ENCODE measurements around the gene IFI16. TPM values are rescaled to one million over a fixed set of nuclear protein-coding genes. Genes with fewer than 3 reads are reported as not detected.
"Not testable (repeated sequence)": the region's sequence is repeated elsewhere in the genome, so short reads cannot be mapped to it uniquely, and the experiment has no call there.

IFI16 gene
- total RNA-seq (ENCODE audit: insufficient read depth, low replicate concordance) = 24.8 TPM

GRCh38 chr1:159009704-159010361, at the start of gene IFI16:
IFI16 (plus strand) TSS chr1:159009907; CDS start chr1:159014681, 4,774 bp downstream.
- DNase-seq (ENCODE audit: low spot score) = peak; percentile 87

GRCh38 chr1:158961178-158961577, 48.5 kb upstream of the IFI16 start:
- DNase-seq (ENCODE audit: low spot score) = no peak

DNA sequence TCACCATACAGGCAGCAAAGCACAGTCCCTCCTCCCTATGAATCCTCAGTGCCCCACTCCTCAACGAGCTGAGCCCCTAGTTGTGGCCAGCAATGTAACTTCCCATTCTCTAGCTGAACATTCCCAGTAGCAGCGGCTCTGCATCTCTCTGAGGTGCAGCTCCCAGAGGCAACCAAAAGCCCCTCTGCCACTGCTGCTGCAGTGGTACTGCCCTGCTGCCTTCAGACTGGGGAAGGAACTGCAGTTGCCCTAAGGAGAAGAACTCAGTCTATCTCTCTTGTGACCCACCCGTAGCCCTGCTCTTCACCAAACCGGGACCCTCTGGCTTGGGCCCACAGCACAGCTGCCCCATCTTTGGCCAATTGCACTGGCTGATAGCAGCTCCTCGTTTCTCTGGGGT, 46.7 kb upstream of the IFI16 start:
- DNase-seq (ENCODE audit: low spot score) = no peak

DNA sequence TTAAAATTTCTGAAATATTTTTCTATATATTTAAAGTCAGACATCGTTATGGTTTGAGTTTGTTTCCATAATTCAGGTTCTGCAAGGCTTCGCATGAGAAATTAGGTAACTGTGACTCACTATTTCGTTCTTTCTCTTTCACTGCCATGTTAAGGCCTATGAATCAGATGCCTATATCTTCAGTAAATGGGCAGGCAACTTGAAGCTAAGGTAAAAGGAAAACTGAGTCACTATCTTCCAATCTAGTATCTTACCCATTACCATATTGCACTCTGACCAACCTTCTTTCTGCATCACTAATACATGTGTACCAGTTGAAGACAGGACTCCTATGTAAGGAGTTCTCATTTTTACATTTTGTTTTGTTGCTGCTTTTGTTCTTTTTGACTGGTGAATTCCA, 40.5 kb upstream of the IFI16 start:
- DNase-seq (ENCODE audit: low spot score) = no peak

- no peak for DNase-seq (ENCODE audit: low spot score)
Observed at GRCh38 chr1:158969855-158970254, 39.9 kb upstream of the IFI16 start.

GRCh38 chr1:158972841-158973240, 36.9 kb upstream of the IFI16 start:
- DNase-seq (ENCODE audit: low spot score) = no peak

DNA sequence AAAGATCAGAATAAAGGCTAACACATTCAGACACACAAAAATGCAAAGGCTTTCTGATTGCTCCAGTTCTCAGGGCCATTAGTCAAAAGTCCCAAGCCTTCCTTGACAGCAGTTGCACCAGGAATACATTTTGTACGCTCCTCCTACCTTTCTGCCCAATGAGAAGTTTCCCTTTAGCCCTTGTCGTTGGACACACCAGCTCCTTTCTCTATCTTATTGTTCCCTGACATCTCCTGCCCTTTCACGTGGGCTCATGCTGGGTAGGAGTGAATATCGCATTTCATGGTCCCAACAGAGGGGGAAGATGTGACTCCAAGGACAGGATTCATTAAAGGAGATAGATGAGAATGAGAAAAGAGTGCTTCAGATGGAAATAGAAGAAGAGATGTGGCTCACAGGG, 33.5 kb upstream of the IFI16 start:
- DNase-seq (ENCODE audit: low spot score) = no peak

DNA sequence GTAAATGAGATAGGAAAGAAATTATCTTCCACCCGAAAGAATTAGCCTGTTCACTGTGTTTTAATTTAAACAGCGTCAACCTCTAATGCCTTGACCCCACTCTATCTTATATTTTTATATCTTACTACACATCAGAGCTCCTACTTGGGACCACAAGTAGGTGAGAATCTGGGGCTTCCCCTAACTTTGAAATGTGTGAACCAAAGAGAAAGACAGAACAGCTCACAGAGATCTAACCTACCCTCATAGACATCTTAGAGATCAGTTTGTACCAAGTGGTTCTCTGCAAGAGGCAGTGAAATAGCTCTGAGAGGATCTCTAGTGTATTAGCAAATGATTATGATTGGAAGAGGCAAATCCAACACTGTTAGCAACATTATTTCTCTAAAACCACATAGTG, 31.0 kb upstream of the IFI16 start:
- no peak for DNase-seq (ENCODE audit: low spot score)

- no peak for DNase-seq (ENCODE audit: low spot score)
Observed at GRCh38 chr1:158979229-158979628, 30.5 kb upstream of the IFI16 start.

DNA sequence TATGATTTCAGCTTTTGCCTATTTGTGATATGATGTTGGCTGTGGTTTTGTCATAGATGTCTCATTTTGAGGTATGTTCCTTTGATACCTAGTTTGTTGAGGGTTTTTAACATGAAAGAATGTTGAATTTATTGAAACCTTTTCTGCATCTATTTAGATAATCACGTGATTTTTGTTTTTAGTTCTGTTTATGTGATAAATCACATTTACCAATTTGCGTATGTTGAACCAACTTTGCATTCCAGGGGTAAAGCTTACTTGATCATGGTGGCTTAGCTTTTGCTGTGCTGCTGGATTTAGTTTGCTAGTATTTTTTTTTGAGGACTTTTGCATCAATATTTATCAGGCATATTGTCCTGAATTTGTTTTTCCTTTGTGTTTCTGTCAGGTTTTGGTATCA, 26.5 kb upstream of the IFI16 start:
- DNase-seq (ENCODE audit: low spot score) = no peak

- no peak for DNase-seq (ENCODE audit: low spot score)
Observed at GRCh38 chr1:158984386-158984785, 25.3 kb upstream of the IFI16 start.

DNA sequence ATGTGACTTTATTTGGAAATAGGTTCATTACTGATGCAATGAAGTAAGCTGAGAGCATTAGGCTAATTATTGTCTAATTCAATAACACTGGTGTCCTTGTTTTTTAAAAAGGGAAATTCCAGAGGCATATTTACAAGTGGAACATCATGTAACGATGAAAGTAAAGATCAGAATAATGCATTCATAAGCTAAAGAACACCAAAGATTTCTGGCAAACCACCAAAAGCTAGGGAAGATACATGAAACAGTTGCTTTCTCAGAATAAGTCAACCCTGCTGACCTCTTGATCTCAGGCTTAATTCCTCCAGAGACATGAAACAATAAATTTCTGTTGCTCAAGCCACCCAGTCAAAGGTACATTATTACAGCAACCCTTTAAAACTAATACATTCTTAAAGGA, 20.3 kb upstream of the IFI16 start:
- DNase-seq (ENCODE audit: low spot score) = peak; percentile 30

- DNase-seq (ENCODE audit: low spot score) = no peak
Observed at GRCh38 chr1:158992787-158993312, 16.9 kb upstream of the IFI16 start.

DNA sequence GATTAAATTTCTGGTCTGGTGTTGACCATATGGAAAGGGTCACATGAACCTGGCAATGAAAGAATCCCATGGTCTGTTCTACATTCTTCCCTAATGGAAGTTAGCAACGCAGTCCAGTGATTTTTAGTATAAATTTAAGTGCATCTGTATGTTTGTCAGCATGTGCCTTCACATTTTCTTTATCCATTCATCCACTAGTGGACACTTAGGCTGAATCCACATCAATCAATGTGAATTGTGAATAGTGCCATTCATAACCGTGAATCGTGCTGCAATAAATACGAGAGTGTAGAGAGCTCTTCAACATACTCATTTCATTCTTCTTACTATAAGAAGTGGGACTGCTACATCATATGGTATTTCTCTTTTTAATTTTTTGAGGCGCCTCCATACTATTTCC, 12.7 kb upstream of the IFI16 start:
- DNase-seq (ENCODE audit: low spot score) = no peak

- DNase-seq (ENCODE audit: low spot score) = no peak
Observed at GRCh38 chr1:158998037-158998780, 11.5 kb upstream of the IFI16 start.

- peak; percentile 85 for DNase-seq (ENCODE audit: low spot score)
Observed at GRCh38 chr1:158998781-158999161, 10.9 kb upstream of the IFI16 start.

DNA sequence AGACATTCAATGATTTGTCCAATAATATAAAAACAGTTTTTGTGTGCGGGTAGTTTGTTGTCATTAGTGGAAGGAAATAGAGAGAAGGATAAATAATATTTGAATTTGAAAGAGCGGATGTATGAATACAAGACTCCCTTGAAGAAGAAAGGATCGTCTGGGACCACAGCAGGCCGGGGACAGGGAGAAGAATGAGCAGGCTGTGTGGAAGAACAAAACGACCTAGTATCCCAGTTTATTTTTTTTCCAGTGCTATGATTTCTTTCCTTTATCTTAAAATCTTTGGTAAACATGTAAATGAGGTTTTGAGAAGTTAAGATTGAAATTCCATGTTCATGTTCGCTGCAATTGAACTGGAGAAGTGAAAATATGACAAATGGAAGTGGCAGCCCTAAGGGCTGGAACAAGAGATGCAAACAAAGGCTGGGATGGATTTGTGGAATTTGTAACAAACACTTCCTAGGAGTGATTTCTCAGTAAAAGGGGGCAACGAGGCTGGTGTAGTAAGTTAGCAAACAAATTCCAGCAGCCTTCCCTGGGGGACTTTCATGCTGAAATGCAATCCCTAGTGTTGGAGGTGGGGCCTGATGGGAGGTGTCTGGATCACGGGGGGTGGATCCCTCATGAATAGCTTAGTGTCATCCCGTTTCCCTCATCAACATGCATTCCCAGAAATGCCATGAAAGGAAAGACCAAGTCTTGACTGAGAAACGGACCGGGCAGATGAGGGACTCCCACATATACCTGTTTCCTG, 10.2 kb upstream of the IFI16 start:
- peak; percentile 96 for DNase-seq (ENCODE audit: low spot score)

DNA sequence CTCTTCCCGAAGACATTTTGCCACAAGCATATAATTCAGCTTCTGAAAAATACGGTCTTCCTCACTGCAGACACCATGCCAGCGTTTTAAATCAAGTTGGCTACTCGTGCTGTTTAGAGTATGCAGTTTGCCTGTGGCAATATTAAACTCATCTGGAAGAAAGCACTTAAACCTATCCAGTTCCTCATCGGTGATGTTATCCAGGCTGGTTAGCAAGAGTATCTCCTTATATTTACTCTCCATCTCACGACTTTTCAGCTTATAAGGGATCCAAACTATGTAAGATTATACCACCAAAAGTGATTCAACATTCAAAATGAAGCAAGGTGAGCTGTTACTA, 9.7 kb upstream of the IFI16 start:
- DNase-seq (ENCODE audit: low spot score) = no peak

DNA sequence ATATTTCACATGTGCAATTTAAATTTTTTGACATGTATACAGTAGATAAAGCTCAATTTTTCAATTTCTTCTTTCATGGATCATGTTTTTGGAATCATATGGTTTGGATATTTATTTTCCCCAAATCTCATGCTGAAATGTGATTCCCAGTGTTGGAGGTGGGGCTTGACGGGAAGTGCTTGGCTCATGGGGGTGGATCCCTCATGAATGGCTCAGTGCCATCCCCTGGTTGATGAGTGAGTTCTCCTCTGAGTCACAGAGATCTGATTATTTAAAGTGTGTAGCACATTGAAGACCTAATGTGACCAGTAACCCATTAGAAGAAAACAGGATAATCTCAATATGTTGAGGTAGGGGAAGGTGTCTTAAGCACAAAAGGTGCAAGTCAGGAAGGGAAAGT, 9.1 kb upstream of the IFI16 start:
- DNase-seq (ENCODE audit: low spot score) = peak; percentile 90

DNA sequence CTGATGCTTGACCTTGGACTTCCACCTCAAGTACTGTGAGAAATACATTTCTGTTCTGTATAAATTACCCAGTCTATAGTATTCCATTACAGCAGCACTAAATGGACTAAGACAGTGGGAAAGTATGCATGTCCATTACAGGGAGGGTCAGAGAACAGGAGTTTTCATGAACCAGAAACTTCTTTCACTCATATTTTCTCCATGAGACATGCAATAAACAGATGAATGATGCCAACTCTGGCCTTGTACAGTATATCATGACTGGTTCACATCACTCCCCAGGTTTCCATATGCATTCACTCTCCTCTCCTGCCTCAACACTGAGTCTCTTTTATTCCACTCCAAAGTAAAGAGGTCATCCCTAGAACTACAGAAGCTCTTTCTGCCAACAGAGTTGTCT, 4.5 kb upstream of the IFI16 start:
- no peak for DNase-seq (ENCODE audit: low spot score)

DNA sequence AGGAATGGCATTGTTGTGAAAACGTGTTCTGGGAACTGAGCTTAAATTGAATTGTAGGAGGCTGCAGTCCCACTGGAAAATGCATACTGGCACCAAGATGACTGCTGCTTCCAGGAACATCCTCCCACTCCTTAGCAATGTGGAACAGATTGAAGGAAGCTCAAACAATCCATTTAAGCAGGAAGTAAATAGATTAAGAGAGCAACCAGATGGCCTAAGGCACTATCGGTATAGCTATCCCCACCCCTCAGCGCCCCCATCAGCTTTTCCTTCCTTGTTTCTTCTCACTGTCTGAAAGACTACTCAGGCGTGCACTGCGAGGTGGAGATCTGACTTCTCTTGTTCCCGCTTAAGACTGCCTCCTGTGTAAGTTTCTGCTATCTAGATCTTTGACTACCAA, 4.0 kb upstream of the IFI16 start:
- no peak for DNase-seq (ENCODE audit: low spot score)

- DNase-seq (ENCODE audit: low spot score) = not testable (repeated sequence)
Observed at GRCh38 chr1:159006210-159006807, 3.4 kb upstream of the IFI16 start.
